HEK293 (cell line): Measurements from ENCODE around the gene HMGCLL1.

Source experiments
- CTCF ChIA-PET: fragments of 350-600 bp; formaldehyde crosslinking; extraction: SDS; loops from one replicate; lab custom pipeline; 2021; ENCODE audit warnings: antibody characterized with exemption; lab: Yijun Ruan, JAX
- POLR2A ChIA-PET: fragments of 300-600 bp; formaldehyde crosslinking; extraction: SDS; loops from one replicate; lab custom pipeline; 2020; ENCODE audit warnings: antibody characterized with exemption, inconsistent platforms; lab: Yijun Ruan, JAX
- H3K27ac ChIP-seq: fragments of 200-500 bp; sonication (Bioruptor generic); 2 replicates; pipeline ENCODE4 v1.5.1; 2014; ENCODE audit warnings: low read depth, low read length, control low read depth, inconsistent platforms; ENCODE audit errors: extremely low read depth
- H3K36me3 ChIP-seq, 2 experiments: fragments of 200-500 bp in 1 of 2; sonication (Bioruptor generic) in 1 of 2; 1 replicate in 1 of 2; 2 replicates in 1 of 2; pipeline ENCODE4 v1.5.1; 2014 to 2017; ENCODE audit warnings: inconsistent platforms in 2 of 2, low read length in 2 of 2; ENCODE audit not compliant: control insufficient read depth in 2 of 2, insufficient read depth in 1 of 2
- H3K4me1 ChIP-seq: fragments of 200-500 bp; sonication (Bioruptor generic); 2 replicates; pipeline ENCODE4 v1.5.1; 2014; ENCODE audit warnings: mild to moderate bottlenecking, low read length, inconsistent platforms; ENCODE audit not compliant: control insufficient read depth, insufficient read depth
- H3K4me3 ChIP-seq: 2 replicates; pipeline ENCODE4 v1.5.1; 2011; ENCODE audit warnings: low read depth, mild to moderate bottlenecking, control low read depth, low read length, moderate library complexity
- H3K9me3 ChIP-seq: fragments of 200-500 bp; sonication (Bioruptor generic); 2 replicates; pipeline ENCODE4 v1.5.1; 2014; ENCODE audit warnings: low read depth, low read length, inconsistent platforms; ENCODE audit not compliant: control insufficient read depth, insufficient read depth
- GLI2 ChIP-seq: fragments of 450-650 bp; formaldehyde crosslinking; IDR thresholded peaks from 2 replicates; pipeline ENCODE4; 2017; ENCODE audit warnings: missing biosample characterization, missing genetic modification characterization, low read depth, borderline replicate concordance
- IKZF3 ChIP-seq: fragments of 450-650 bp; IDR thresholded peaks from 2 replicates; pipeline ENCODE4 v1.5.0; 2018; ENCODE audit warnings: missing biosample characterization, mild to moderate bottlenecking, missing genetic modification characterization, moderate library complexity
- KLF1 ChIP-seq: fragments of 450-650 bp; formaldehyde crosslinking; IDR thresholded peaks from 2 replicates; pipeline ENCODE4 v1.5.1; 2016; ENCODE audit warnings: missing biosample characterization, missing genetic modification characterization
- KLF9 ChIP-seq: fragments of 450-650 bp; formaldehyde crosslinking; IDR thresholded peaks from 2 replicates; pipeline ENCODE4 v1.5.1; 2016; ENCODE audit warnings: missing biosample characterization, missing genetic modification characterization, low read depth
- PATZ1 ChIP-seq: fragments of 450-650 bp; formaldehyde crosslinking; IDR thresholded peaks from 2 replicates; pipeline ENCODE4 v1.5.1; 2016; ENCODE audit warnings: missing biosample characterization, missing genetic modification characterization
- SP7 ChIP-seq: fragments of 450-650 bp; formaldehyde crosslinking; IDR thresholded peaks from 2 replicates; pipeline ENCODE4 v1.5.1; 2016; ENCODE audit warnings: missing biosample characterization, missing genetic modification characterization
- TRIM28 ChIP-seq: IDR thresholded peaks from 2 replicates; pipeline ENCODE4 v1.6.1; 2011; ENCODE audit warnings: low read length, control low read depth, borderline replicate concordance
- WT1 ChIP-seq: fragments of 450-650 bp; formaldehyde crosslinking; IDR thresholded peaks from 2 replicates; pipeline ENCODE4 v1.5.1; 2016; ENCODE audit warnings: missing biosample characterization, missing genetic modification characterization
- ZNF140 ChIP-seq: fragments of 450-650 bp; formaldehyde crosslinking; IDR thresholded peaks from 2 replicates; pipeline ENCODE4 v1.5.1; 2016; ENCODE audit warnings: missing biosample characterization, missing genetic modification characterization
- ZNF175 ChIP-seq: fragments of 450-650 bp; formaldehyde crosslinking; IDR thresholded peaks from 2 replicates; pipeline ENCODE4 v1.5.1; 2016; ENCODE audit warnings: missing biosample characterization, missing genetic modification characterization
- ZNF2 ChIP-seq: fragments of 450-650 bp; formaldehyde crosslinking; IDR thresholded peaks from 2 replicates; pipeline ENCODE4 v1.5.1; 2016; ENCODE audit warnings: missing biosample characterization, missing genetic modification characterization
- ZNF211 ChIP-seq: fragments of 450-650 bp; formaldehyde crosslinking; IDR thresholded peaks from 2 replicates; pipeline ENCODE4 v1.5.1; 2016; ENCODE audit warnings: low read depth, missing biosample characterization, missing genetic modification characterization
- ZNF214 ChIP-seq: fragments of 450-650 bp; formaldehyde crosslinking; IDR thresholded peaks from 2 replicates; pipeline ENCODE4 v1.5.1; 2017; ENCODE audit warnings: missing biosample characterization, mild to moderate bottlenecking, missing genetic modification characterization, borderline replicate concordance
- ZNF280D ChIP-seq: fragments of 450-650 bp; formaldehyde crosslinking; IDR thresholded peaks from 2 replicates; pipeline ENCODE4 v1.5.1; 2016; ENCODE audit warnings: missing biosample characterization, missing genetic modification characterization
- ZNF350 ChIP-seq: fragments of 450-650 bp; formaldehyde crosslinking; IDR thresholded peaks from 2 replicates; pipeline ENCODE4 v1.5.0; 2017; ENCODE audit warnings: missing biosample characterization, mild to moderate bottlenecking, missing genetic modification characterization
- ZNF48 ChIP-seq: fragments of 450-650 bp; formaldehyde crosslinking; IDR thresholded peaks from 2 replicates; pipeline ENCODE4 v1.5.1; 2016; ENCODE audit warnings: missing biosample characterization, missing genetic modification characterization
- ZNF596 ChIP-seq: fragments of 450-650 bp; IDR thresholded peaks from 2 replicates; pipeline ENCODE4 v1.5.0; 2018; ENCODE audit warnings: missing biosample characterization, mild to moderate bottlenecking, missing genetic modification characterization, moderate library complexity
- ZNF830 ChIP-seq: fragments of 450-650 bp; IDR thresholded peaks from 2 replicates; pipeline ENCODE4 v1.5.0; 2018; ENCODE audit warnings: missing biosample characterization, missing genetic modification characterization, low read depth, mild to moderate bottlenecking, moderate library complexity
- ZNF837 ChIP-seq: fragments of 450-650 bp; formaldehyde crosslinking; IDR thresholded peaks from 2 replicates; pipeline ENCODE4 v1.5.1; 2016; ENCODE audit warnings: missing biosample characterization, missing genetic modification characterization
- ZSCAN30 ChIP-seq: fragments of 450-650 bp; IDR thresholded peaks from 2 replicates; pipeline ENCODE4 v1.5.1; 2018; ENCODE audit warnings: missing biosample characterization, mild to moderate bottlenecking, missing genetic modification characterization, moderate library complexity
- TF ChIP-seq, protein P1 (sequence below): fragments of 450-650 bp; formaldehyde crosslinking; IDR thresholded peaks from 2 replicates; pipeline ENCODE4 v1.5.1; 2016; ENCODE audit warnings: missing biosample characterization, missing genetic modification characterization

Gene HMGCLL1

GRCh38 chr6:55474382-55474781 is 104.6 kb downstream of the HMGCLL1 start:
- H3K9me3 ChIP-seq, result no peaks in the 10 kb centered on the region
- TF ChIP-seq SP7 (tag by site-specific recombination), result no peak
- TF ChIP-seq ZNF350, result no peak
- no peak for TF ChIP-seq ZNF837 (tag by site-specific recombination)
- no peak for TF ChIP-seq ZNF175 (tag by site-specific recombination)
- TF ChIP-seq, protein P1, sequence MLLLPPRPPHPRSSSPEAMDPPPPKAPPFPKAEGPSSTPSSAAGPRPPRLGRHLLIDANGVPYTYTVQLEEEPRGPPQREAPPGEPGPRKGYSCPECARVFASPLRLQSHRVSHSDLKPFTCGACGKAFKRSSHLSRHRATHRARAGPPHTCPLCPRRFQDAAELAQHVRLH (tag by site-specific recombination), result no peak
- TF ChIP-seq KLF9 (tag by site-specific recombination), result no peak
- TF ChIP-seq KLF1, result no peak
- TF ChIP-seq GLI2 (tag by site-specific recombination), result no peak
- TF ChIP-seq ZNF2 (tag by site-specific recombination), result no peak
- TF ChIP-seq ZNF596 (tag by site-specific recombination), result no peak
- TF ChIP-seq ZNF140 (tag by site-specific recombination), result no peak
- TF ChIP-seq ZSCAN30, result no peak
- no peak for TF ChIP-seq PATZ1 (tag by site-specific recombination)
- no peak for TF ChIP-seq ZNF48 (tag by site-specific recombination)
- TF ChIP-seq ZNF830 (tag by site-specific recombination), result no peak
- no peak for TF ChIP-seq IKZF3
- no peak for TF ChIP-seq WT1 (tag by site-specific recombination)
- no peak for TF ChIP-seq TRIM28
- no peak for TF ChIP-seq ZNF214
- H3K4me1 ChIP-seq, result no peaks in the 10 kb centered on the region
- ChIA-PET POLR2A (no interaction called here), CTCF (interaction anchor here (0.7 kb wide), 1 partner anchor 817 kb away, joined by 3 read pairs; no protein-coding TSS in a partner anchor)
- no peak overlapping the region for H3K27ac ChIP-seq
- H3K36me3 ChIP-seq, result no peaks in the 10 kb centered on the region
- H3K4me3 ChIP-seq, result no peak overlapping the region

DNA sequence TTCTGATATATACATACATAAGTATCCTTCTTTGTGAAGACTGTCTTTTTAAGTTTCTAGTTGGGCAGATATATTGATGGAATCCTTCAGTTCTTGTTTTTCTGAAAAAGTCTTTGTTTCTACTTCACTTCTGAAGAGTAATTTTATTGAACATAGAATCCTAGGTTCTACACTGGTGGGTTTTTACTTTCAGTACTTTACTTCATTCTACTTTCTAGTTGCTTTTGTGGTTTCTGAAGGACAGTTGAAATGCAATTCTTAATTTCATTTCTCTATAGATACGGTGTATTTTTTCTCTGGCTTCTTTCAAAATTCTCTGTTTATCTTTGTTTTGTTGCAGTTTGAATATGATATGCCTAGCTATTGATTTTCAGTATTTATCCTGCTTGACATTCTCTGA is 105.3 kb downstream of the HMGCLL1 start:
- CTCF ChIA-PET, result interaction anchor here (0.7 kb wide), 1 partner anchor 818 kb away, joined by 3 read pairs; no protein-coding TSS in a partner anchor
- POLR2A ChIA-PET, result no interaction called here
- Histone ChIP-seq H3K4me3 (no peak overlapping the region), H3K9me3 (no peaks in the 10 kb centered on the region), H3K36me3 (no peaks in the 10 kb centered on the region), H3K4me1 (no peaks in the 10 kb centered on the region), H3K27ac (no peak overlapping the region)
- TF ChIP-seq ZNF280D (tag by site-specific recombination), result no peak
- no peak for TF ChIP-seq ZNF211 (tag by site-specific recombination)
